Measurements from ENCODE around the gene PPM1L.
"Not testable (repeated sequence)": the region's sequence is repeated elsewhere in the genome, so short reads cannot be mapped to it uniquely, and the experiment has no call there.

The PPM1L gene

GRCh38 chr3:160755776-160756304 lies at the start of gene PPM1L:
PPM1L (plus strand) TSS chr3:160756231.
- Histone ChIP-seq H3F3A (ENCODE audit: insufficient read depth, low read length) (peaks cover 18% of the 10 kb centered on the region), H3K4me3 (ENCODE audit: low read length) (peak within 1 kb of the TSS; percentile 81), H3K4me2 (ENCODE audit: low read depth, low read length) (peak within 1 kb of the TSS; percentile 98), H3K27me3 (replicated peaks; ENCODE audit: insufficient read depth, low read length) (no peaks in the 10 kb centered on the region), H3K27ac (ENCODE audit: low read length) (peak within 1 kb of the TSS; percentile 86), H3K36me3 (replicated peaks; ENCODE audit: insufficient read depth, low read length) (no peaks in the 10 kb centered on the region), H3K9me3 (replicated peaks; ENCODE audit: insufficient read depth, low read length) (no peaks in the 10 kb centered on the region), H3K9me2 (replicated peaks; ENCODE audit: insufficient read depth, low read length) (no peaks in the 10 kb centered on the region), H3K4me1 (ENCODE audit: low read length) (peaks cover 4% of the 10 kb centered on the region; the same call in 1 of the 2 replicates), H2AFZ (ENCODE audit: low read length) (peak within 1 kb of the TSS; percentile 95), H3K79me2 (ENCODE audit: low read length) (no peaks in the 10 kb centered on the region), H3K9ac (ENCODE audit: low read length) (peak within 1 kb of the TSS; percentile 83), H4K20me1 (ENCODE audit: insufficient read depth, low read length) (no peaks in the 10 kb centered on the region)
- peak; percentile 73 for DNase-seq
- TF ChIP-seq EZH2 (optimal IDR thresholded peaks at IDR 0.05; ENCODE audit: low read depth, low read length) (no peak), CTCF (IDR thresholded peaks at IDR 0.05; ENCODE audit: low read length) (no peak), EZH2phosphoT487 (IDR thresholded peaks at IDR 0.05; ENCODE audit: low read length) (no peak)

- DNase-seq: peak; percentile 71
These were observed 48.7 kb upstream of the PPM1L start for GRCh38 chr3:160707187-160707794.

GRCh38 chr3:160709477-160710182 lies 46.4 kb upstream of the PPM1L start:
- TF ChIP-seq EZH2 (optimal IDR thresholded peaks at IDR 0.05; ENCODE audit: low read depth, low read length): no peak
- TF ChIP-seq CTCF (IDR thresholded peaks at IDR 0.05; ENCODE audit: low read length): no peak
- no peak for TF ChIP-seq EZH2phosphoT487 (IDR thresholded peaks at IDR 0.05; ENCODE audit: low read length)
- Histone ChIP-seq H3K9me2 (replicated peaks; ENCODE audit: insufficient read depth, low read length) (no peaks in the 10 kb centered on the region), H3K9ac (ENCODE audit: low read length) (no peak overlapping the region), H2AFZ (ENCODE audit: low read length) (no peak overlapping the region), H3F3A (ENCODE audit: insufficient read depth, low read length) (no peaks in the 10 kb centered on the region), H3K79me2 (ENCODE audit: low read length) (no peaks in the 10 kb centered on the region), H3K4me3 (ENCODE audit: low read length) (no peak overlapping the region), H3K4me1 (ENCODE audit: low read length) (no peaks in the 10 kb centered on the region), H3K36me3 (replicated peaks; ENCODE audit: insufficient read depth, low read length) (no peaks in the 10 kb centered on the region), H3K9me3 (replicated peaks; ENCODE audit: insufficient read depth, low read length) (no peaks in the 10 kb centered on the region), H4K20me1 (ENCODE audit: insufficient read depth, low read length) (no peaks in the 10 kb centered on the region), H3K27me3 (replicated peaks; ENCODE audit: insufficient read depth, low read length) (no peaks in the 10 kb centered on the region), H3K4me2 (ENCODE audit: low read depth, low read length) (no peak overlapping the region), H3K27ac (ENCODE audit: low read length) (no peak overlapping the region)
- DNase-seq: no peak

More at GRCh38 chr3:160707187-160707794, 48.7 kb upstream of the PPM1L start:
- no peak overlapping the region for H2AFZ ChIP-seq (ENCODE audit: low read length)
- no peak overlapping the region for H3K4me2 ChIP-seq (ENCODE audit: low read depth, low read length)
- no peak overlapping the region for H3K4me3 ChIP-seq (ENCODE audit: low read length)
- no peaks in the 10 kb centered on the region for H3K36me3 ChIP-seq (replicated peaks; ENCODE audit: insufficient read depth, low read length)
- no peak overlapping the region for H3K27ac ChIP-seq (ENCODE audit: low read length)
- no peaks in the 10 kb centered on the region for H3F3A ChIP-seq (ENCODE audit: insufficient read depth, low read length)
- no peaks in the 10 kb centered on the region for H4K20me1 ChIP-seq (ENCODE audit: insufficient read depth, low read length)
- no peaks in the 10 kb centered on the region for H3K79me2 ChIP-seq (ENCODE audit: low read length)
- H3K9me2 ChIP-seq (replicated peaks; ENCODE audit: insufficient read depth, low read length): no peaks in the 10 kb centered on the region
- H3K4me1 ChIP-seq (ENCODE audit: low read length): no peaks in the 10 kb centered on the region
- TF ChIP-seq EZH2 (optimal IDR thresholded peaks at IDR 0.05; ENCODE audit: low read depth, low read length) (no peak), CTCF (IDR thresholded peaks at IDR 0.05; ENCODE audit: low read length) (peak; percentile 57)
- no peaks in the 10 kb centered on the region for H3K27me3 ChIP-seq (replicated peaks; ENCODE audit: insufficient read depth, low read length)
- no peak overlapping the region for H3K9ac ChIP-seq (ENCODE audit: low read length)
- H3K9me3 ChIP-seq (replicated peaks; ENCODE audit: insufficient read depth, low read length): no peaks in the 10 kb centered on the region

- not testable (repeated sequence) for H3K79me2 ChIP-seq (ENCODE audit: low read length); H3K27me3 ChIP-seq (replicated peaks; ENCODE audit: insufficient read depth, low read length); H2AFZ ChIP-seq (ENCODE audit: low read length); H3K4me2 ChIP-seq (ENCODE audit: low read depth, low read length); H3K9ac ChIP-seq (ENCODE audit: low read length); DNase-seq; H3K27ac ChIP-seq (ENCODE audit: low read length); H3K4me1 ChIP-seq (ENCODE audit: low read length); H3K36me3 ChIP-seq (replicated peaks; ENCODE audit: insufficient read depth, low read length); H3K9me3 ChIP-seq (replicated peaks; ENCODE audit: insufficient read depth, low read length); H3K4me3 ChIP-seq (ENCODE audit: low read length); H4K20me1 ChIP-seq (ENCODE audit: insufficient read depth, low read length); H3F3A ChIP-seq (ENCODE audit: insufficient read depth, low read length); H3K9me2 ChIP-seq (replicated peaks; ENCODE audit: insufficient read depth, low read length)
These were observed 42.9 kb upstream of the PPM1L start for GRCh38 chr3:160713144-160713543.
